Prostate gland (tissue), 2 donors: Measurements from ENCODE around the gene RCL1. TPM values are rescaled to one million over a fixed set of nuclear protein-coding genes. Genes with fewer than 3 reads are reported as not detected.
"Not testable (repeated sequence)": the region's sequence is repeated elsewhere in the genome, so short reads cannot be mapped to it uniquely, and the experiment has no call there.

Source experiments
- DNase-seq: peaks from one replicate; pipeline ENCODE4 v3.0.0-alpha.2; 2019; ENCODE audit warnings: low spot score
- H3K27ac ChIP-seq, 2 donors: fragments of 200-600 bp; sonication (generic); 2 replicates each; pipeline ENCODE4 v1.5.1; 2017 to 2019
- H3K27me3 ChIP-seq: fragments of 200-600 bp; sonication (generic); replicated peaks from 2 replicates; pipeline ENCODE4 v1.5.1; 2019; ENCODE audit not compliant: insufficient read depth
- H3K36me3 ChIP-seq, 2 donors: fragments of 200-600 bp; sonication (generic); 1 replicate in 1 of 2; 2 replicates in 1 of 2; pipeline versions ENCODE4 v1.5.1 to v1.8.1; 2017 to 2019
- H3K4me1 ChIP-seq: fragments of 200-600 bp; sonication (generic); replicated peaks from 2 replicates; pipeline ENCODE4 v1.5.1; 2019
- H3K4me3 ChIP-seq, 2 donors: fragments of 200-600 bp; sonication (generic); 2 replicates each; pipeline ENCODE4 v1.5.1; 2017 to 2019
- H3K9me3 ChIP-seq: fragments of 200-600 bp; sonication (generic); 2 replicates; pipeline ENCODE4 v1.5.1; 2017
- POLR2A ChIP-seq: fragments of 450-650 bp; IDR thresholded peaks from one replicate; pipeline ENCODE4 v1.6.1; 2016; ENCODE audit warnings: antibody characterized with exemption, mild to moderate bottlenecking
- POLR2AphosphoS5 ChIP-seq: sonication (generic); formaldehyde crosslinking; IDR thresholded peaks from one replicate; pipeline ENCODE4 v1.6.1; 2017; ENCODE audit warnings: antibody characterized with exemption
- WGBS: methylation state at CpG from one replicate; pipeline ENCODE4 v1.1.5; 2018; 5-methylcytosine and 5-hydroxymethylcytosine counted together
- intact Hi-C: fragments of 100-400 bp; cut with DNase I; formaldehyde crosslinking; loops from one replicate; pipeline ENCODE4 v1.14.2; 2022
- total RNA-seq, 2 donors: library from RNA; depleted of rRNA; stranded (reverse); fragments of >200 nt; gene quantifications; one replicate each; pipeline ENCODE4 v1.1.0, GENCODE V29; 2016
- TF ChIP-seq, protein P1 (sequence below), 4 experiments: fragments of 200-600 bp in 2 of 4; fragments of 450-650 bp in 2 of 4; sonication (generic) in 2 of 4; IDR thresholded peaks; 1 replicate in 3 of 4; 2 replicates in 1 of 4; pipeline ENCODE4 v1.5.1; 2016 to 2019; ENCODE audit warnings: antibody characterized with exemption in 4 of 4, mild to moderate bottlenecking in 2 of 4, moderate library complexity in 2 of 4

Gene RCL1
- total RNA-seq, 2 donors from 2014 or later: 18.9 to 29.3 TPM

GRCh38 chr9:4769321-4770080 lies 23.2 kb upstream of the RCL1 start:
- no peak for DNase-seq
- Histone ChIP-seq H3K9me3 (no peaks in the 10 kb centered on the region), H3K4me1 (no peaks in the 10 kb centered on the region), H3K27ac (no peak overlapping the region), H3K36me3 (no peaks in the 10 kb centered on the region), H3K4me3 (no peak overlapping the region), H3K27me3 (no peaks in the 10 kb centered on the region)
- 88% methylated on average over 7 of the region's 7 CpGs for WGBS
- intact Hi-C loops: loop anchor here (10.0 kb wide), 3 partner anchors 155 to 825 kb away; no protein-coding TSS in a partner anchor
- TF ChIP-seq POLR2A (no peak), POLR2AphosphoS5 (no peak)
- TF ChIP-seq, protein P1, sequence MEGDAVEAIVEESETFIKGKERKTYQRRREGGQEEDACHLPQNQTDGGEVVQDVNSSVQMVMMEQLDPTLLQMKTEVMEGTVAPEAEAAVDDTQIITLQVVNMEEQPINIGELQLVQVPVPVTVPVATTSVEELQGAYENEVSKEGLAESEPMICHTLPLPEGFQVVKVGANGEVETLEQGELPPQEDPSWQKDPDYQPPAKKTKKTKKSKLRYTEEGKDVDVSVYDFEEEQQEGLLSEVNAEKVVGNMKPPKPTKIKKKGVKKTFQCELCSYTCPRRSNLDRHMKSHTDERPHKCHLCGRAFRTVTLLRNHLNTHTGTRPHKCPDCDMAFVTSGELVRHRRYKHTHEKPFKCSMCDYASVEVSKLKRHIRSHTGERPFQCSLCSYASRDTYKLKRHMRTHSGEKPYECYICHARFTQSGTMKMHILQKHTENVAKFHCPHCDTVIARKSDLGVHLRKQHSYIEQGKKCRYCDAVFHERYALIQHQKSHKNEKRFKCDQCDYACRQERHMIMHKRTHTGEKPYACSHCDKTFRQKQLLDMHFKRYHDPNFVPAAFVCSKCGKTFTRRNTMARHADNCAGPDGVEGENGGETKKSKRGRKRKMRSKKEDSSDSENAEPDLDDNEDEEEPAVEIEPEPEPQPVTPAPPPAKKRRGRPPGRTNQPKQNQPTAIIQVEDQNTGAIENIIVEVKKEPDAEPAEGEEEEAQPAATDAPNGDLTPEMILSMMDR (IDR thresholded peaks at IDR 0.05): no peak

DNA sequence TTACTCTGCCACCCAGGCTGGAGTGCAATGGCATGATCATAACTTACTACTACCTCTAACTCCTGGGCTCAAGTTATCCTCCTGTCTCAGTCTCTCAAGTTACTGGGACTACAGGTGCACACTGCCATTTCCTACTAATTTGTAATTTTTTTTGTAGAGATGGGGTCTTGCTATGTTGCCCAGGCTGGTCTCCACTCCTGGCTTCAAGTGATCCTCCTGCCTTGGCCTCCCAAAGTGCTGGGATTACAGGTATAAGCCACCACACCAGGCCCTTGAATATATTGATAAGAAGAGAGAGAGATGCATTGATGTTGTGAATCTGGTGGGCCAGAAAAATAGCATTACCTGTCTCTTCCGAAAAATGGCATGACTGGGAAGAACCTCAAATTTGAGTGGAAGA lies 21.0 kb upstream of the RCL1 start:
- Histone ChIP-seq H3K9me3 (no peaks in the 10 kb centered on the region), H3K36me3 (no peaks in the 10 kb centered on the region), H3K4me3 (no peak overlapping the region), H3K4me1 (no peaks in the 10 kb centered on the region), H3K27me3 (no peaks in the 10 kb centered on the region), H3K27ac (no peak overlapping the region)
- TF ChIP-seq POLR2AphosphoS5: no peak
- TF ChIP-seq, protein P1 (IDR thresholded peaks at IDR 0.05): no peak
- no peak for TF ChIP-seq POLR2A
- no peak for DNase-seq
- intact Hi-C loops: no loop called here
- 91% methylated on average over 1 of the region's 1 CpG for WGBS

DNA sequence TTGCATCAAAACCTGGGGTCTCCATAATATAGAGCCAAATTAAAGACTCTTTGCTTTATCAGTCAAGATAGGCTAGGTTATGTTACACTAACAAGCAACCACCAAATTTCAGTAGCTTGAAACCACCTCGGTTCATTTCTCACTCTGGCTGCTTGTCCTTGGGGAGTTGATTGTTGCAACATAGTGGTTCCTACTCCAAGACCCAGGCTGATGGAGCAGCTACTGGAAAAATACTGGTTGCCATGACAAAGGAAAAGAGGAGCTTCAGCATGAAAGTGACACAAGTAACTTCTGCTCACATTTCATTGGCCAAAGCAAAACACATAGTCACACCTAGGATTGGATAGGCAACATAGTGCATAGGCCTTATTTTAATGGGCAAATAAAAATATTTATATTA lies 18.5 kb upstream of the RCL1 start:
- Histone ChIP-seq H3K4me1 (no peaks in the 10 kb centered on the region), H3K4me3 (no peak overlapping the region), H3K27me3 (no peaks in the 10 kb centered on the region), H3K9me3 (no peaks in the 10 kb centered on the region), H3K36me3 (no peaks in the 10 kb centered on the region), H3K27ac (no peak overlapping the region)
- TF ChIP-seq, protein P1 (IDR thresholded peaks at IDR 0.05): no peak
- TF ChIP-seq POLR2AphosphoS5 (no peak), POLR2A (no peak)
- WGBS: 85% methylated on average over 1 of the region's 1 CpG
- intact Hi-C loops: no loop called here
- no peak for DNase-seq

- H3K27ac ChIP-seq, H3K9me3 ChIP-seq, H3K4me3 ChIP-seq, H3K27me3 ChIP-seq, H3K4me1 ChIP-seq, intact Hi-C loops, H3K36me3 ChIP-seq, DNase-seq: not testable (repeated sequence)
- WGBS: 78% methylated on average over 2 of the region's 2 CpGs
These were observed 17.8 kb upstream of the RCL1 start for GRCh38 chr9:4774958-4775357.

DNA sequence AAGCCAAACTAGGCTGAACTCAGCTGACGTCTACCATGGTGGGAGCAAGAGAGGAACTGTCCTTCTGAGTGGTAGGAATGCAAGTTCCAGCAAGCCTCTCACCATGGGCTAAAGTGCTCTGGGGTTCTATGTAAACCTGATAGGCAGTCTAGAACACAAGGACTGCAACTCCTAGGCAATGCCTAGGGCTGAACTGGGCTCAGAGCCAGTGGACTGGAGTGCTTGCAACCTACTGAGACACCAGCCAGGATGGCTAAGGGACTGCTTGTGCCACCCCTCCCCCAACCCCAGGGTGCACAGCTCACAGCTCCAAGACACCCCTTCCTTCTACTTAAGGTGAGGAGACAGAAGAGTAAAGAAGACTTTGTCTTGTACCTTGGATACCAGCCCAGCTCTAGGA lies 12.1 kb upstream of the RCL1 start:
- H3K9me3 ChIP-seq: no peaks in the 10 kb centered on the region
- no peak overlapping the region for H3K4me3 ChIP-seq
- H3K27ac ChIP-seq: no peak overlapping the region
- TF ChIP-seq POLR2A: no peak
- no peak for TF ChIP-seq POLR2AphosphoS5
- TF ChIP-seq, protein P1 (IDR thresholded peaks at IDR 0.05): no peak
- H3K36me3 ChIP-seq: no peaks in the 10 kb centered on the region
- intact Hi-C loops: no loop called here
- no peaks in the 10 kb centered on the region for H3K27me3 ChIP-seq
- 86% methylated on average over 1 of the region's 1 CpG for WGBS
- no peak for DNase-seq
- no peaks in the 10 kb centered on the region for H3K4me1 ChIP-seq
